ENCODE measurements around the gene USP5. TPM values are rescaled to one million over a fixed set of nuclear protein-coding genes. Genes with fewer than 3 reads are reported as not detected.

Gene USP5
- total RNA-seq, 4 donors from 2014 or later, result 37.1 to 68.6 (median 52.8) TPM

DNA sequence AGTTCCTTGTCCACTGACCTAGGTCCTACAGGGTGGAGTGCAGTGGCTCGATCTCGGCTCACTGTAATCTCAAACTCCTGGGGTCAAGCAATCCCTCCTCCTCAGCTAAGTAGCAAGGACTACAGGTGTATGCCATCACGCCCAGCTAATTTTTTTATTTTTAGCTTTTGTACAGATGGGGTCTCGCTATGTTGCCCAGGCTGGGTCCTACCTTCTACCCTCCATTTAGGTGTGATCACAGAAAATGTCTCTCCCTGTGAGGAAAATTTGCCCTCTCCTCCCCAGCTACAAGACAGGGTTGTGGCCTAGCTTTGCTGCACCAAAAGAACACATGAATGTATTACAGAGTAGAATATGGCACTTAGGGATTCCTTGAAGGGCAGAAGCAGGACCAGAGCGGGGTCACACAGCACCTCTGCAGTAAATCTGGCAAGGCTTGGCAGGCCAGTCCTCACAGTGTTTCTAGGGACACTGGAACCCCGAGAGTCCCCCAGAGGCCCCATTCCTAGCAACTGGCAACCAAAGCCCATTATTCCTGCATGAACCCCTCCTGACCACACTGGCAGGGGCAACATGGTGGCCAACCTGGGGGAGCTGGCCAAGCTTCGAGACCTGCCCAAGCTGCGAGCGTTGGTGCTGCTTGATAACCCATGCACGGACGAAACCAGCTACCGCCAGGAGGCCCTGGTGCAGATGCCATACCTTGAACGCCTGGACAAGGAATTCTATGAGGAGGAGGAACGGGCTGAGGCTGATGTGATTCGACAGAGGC, 60.4 kb downstream of the USP5 start:
- TF ChIP-seq, protein P1, sequence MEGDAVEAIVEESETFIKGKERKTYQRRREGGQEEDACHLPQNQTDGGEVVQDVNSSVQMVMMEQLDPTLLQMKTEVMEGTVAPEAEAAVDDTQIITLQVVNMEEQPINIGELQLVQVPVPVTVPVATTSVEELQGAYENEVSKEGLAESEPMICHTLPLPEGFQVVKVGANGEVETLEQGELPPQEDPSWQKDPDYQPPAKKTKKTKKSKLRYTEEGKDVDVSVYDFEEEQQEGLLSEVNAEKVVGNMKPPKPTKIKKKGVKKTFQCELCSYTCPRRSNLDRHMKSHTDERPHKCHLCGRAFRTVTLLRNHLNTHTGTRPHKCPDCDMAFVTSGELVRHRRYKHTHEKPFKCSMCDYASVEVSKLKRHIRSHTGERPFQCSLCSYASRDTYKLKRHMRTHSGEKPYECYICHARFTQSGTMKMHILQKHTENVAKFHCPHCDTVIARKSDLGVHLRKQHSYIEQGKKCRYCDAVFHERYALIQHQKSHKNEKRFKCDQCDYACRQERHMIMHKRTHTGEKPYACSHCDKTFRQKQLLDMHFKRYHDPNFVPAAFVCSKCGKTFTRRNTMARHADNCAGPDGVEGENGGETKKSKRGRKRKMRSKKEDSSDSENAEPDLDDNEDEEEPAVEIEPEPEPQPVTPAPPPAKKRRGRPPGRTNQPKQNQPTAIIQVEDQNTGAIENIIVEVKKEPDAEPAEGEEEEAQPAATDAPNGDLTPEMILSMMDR (IDR thresholded peaks at IDR 0.05), result no peak
- TF ChIP-seq POLR2A (IDR thresholded peaks at IDR 0.05), result no peak
- Histone ChIP-seq H3K9me3 (no peaks in the 10 kb centered on the region), H3K27me3 (no peaks in the 10 kb centered on the region), H3K4me3 (no peak overlapping the region), H3K27ac (no peak overlapping the region), H3K36me3 (no peaks in the 10 kb centered on the region), H3K4me1 (no peaks in the 10 kb centered on the region)
- intact Hi-C loops (cut with DNase I; ENCODE audit: low total_unique reads), result no loop called here
- no peak for DNase-seq

DNA sequence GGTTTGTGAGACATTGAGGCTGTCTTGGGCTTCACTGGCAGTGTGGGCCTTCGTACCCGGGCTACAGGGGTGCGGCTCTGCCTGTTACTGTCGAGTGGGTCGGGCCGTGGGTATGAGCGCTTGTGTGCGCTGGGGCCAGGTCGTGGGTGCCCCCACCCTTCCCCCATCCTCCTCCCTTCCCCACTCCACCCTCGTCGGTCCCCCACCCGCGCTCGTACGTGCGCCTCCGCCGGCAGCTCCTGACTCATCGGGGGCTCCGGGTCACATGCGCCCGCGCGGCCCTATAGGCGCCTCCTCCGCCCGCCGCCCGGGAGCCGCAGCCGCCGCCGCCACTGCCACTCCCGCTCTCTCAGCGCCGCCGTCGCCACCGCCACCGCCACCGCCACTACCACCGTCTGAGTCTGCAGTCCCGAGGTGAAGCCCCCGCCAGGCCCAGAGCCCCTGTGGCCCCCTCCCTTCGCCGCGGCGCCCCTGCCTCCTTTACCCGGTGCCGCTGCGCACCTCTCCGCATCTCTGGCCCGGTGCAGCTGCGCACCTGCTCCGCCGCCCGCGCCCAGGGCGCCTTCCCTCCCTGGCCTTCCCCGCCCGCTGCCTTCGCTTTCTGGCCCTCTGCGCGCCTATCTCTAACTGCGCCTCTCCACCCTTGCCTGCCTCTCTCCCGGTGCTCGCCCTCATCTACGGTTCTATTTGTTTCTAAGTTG, 62.4 kb downstream of the USP5 start, which contains the start of gene ENO2:
Gene ENO2 (plus strand): TSS at position 335 of the 701 bp plus-strand sequence. CDS start 1,253 bp downstream, outside the sequence.
- peak; percentile 80 to 83 for DNase-seq
- no peaks in the 10 kb centered on the region for H3K36me3 ChIP-seq
- TF ChIP-seq, protein P1 (IDR thresholded peaks at IDR 0.05), result no peak
- peak in 1 of 2 donors; percentile 57 for TF ChIP-seq POLR2A (IDR thresholded peaks at IDR 0.05)
- peak within 1 kb of the TSS; percentile 88 for H3K27ac ChIP-seq
- intact Hi-C loops (cut with DNase I; ENCODE audit: low total_unique reads), result no loop called here
- no peaks in the 10 kb centered on the region for H3K4me1 ChIP-seq
- peak within 1 kb of the TSS; percentile 64 to 72 for H3K4me3 ChIP-seq
- no peaks in the 10 kb centered on the region for H3K9me3 ChIP-seq
- H3K27me3 ChIP-seq, result no peaks in the 10 kb centered on the region

DNA sequence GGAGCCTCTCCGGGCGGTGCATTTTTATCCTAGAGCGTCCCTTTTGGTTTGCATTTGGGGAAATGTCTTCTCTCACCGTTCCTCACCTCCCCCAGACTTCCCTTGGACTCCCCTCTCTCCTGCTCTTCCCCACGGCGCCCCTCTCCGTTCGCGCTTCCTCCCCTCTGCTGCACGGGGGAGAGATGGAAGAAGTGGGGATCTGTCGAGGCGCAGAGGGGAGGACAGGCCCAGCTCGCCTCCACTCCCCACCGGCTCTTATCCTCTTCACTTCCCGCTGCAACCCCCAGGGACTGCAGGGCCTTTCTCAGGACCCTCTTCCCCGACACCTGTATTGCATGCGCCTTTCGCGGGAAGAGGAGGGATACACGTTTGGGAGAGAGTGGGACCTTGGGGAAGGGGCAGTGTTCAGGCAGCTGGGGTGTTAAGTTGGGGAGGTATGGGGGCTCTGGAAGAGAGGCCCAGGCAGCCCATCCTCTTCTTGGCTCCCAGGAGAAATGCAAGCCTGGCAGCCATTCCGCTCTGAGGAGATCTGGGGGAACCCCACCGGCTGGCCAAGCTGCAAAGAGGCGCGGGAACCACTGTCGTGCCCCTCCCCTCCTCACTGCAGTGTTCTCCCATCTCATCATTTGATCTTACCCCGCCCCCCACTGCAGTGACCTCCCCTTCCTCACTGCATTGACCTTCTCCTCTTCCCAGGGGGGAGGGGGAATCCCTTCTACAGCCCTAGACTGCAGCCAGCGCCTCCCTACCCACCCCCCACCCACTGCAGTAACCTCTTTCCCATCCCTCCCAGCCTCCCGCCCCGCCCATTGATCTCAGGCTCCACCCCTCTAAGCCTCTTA, 63.2 kb downstream of the USP5 start:
- Histone ChIP-seq H3K4me1 (no peaks in the 10 kb centered on the region), H3K27ac (peak overlapping the region; percentile 88), H3K9me3 (no peaks in the 10 kb centered on the region), H3K36me3 (no peaks in the 10 kb centered on the region), H3K4me3 (peak overlapping the region; percentile 64 to 72), H3K27me3 (no peaks in the 10 kb centered on the region)
- intact Hi-C loops (cut with DNase I; ENCODE audit: low total_unique reads), result no loop called here
- DNase-seq, result peak in 1 of 2 donors; percentile 51
- no peak for TF ChIP-seq POLR2A (IDR thresholded peaks at IDR 0.05)
- TF ChIP-seq, protein P1 (IDR thresholded peaks at IDR 0.05), result no peak

DNA sequence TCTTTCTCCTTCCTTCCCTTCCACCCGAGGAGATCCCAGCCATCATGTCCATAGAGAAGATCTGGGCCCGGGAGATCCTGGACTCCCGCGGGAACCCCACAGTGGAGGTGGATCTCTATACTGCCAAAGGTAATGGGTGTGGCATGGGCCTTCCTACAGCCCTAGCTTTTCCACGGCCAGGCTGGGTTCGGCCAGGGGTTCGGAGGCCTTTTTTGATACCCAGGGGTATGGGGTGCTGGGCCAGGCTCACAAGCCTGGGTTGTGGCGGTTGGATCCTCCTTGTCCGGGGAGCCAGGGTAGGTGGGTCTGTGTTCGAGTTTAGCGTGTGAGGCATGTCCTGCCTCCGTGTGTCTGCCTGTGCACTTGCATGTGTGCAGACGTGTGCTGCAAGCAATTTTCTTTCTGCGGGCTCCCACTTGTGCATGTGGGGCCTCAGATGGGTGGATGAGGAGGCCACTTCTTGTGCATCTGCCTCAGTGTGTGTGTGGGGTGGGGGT, 63.9 kb downstream of the USP5 start:
- intact Hi-C loops (cut with DNase I; ENCODE audit: low total_unique reads), result no loop called here
- DNase-seq, result no peak
- H3K27me3 ChIP-seq, result no peaks in the 10 kb centered on the region
- H3K9me3 ChIP-seq, result no peaks in the 10 kb centered on the region
- H3K4me1 ChIP-seq, result no peaks in the 10 kb centered on the region
- H3K4me3 ChIP-seq, result peak overlapping the region in 1 of 2 donors; percentile 72
- no peaks in the 10 kb centered on the region for H3K36me3 ChIP-seq
- TF ChIP-seq, protein P1 (IDR thresholded peaks at IDR 0.05), result no peak
- TF ChIP-seq POLR2A (IDR thresholded peaks at IDR 0.05), result no peak
- H3K27ac ChIP-seq, result peak overlapping the region; percentile 88

Other genes with a start within 250 kb of the USP5 start
- 100 to 1,000 TPM in 3 of 4 donors, 10 to 100 TPM in 1; 99.4 to 323 (median 247) TPM for gene CHD4, start 244.8 kb upstream of the USP5 start, total RNA-seq
- gene LPAR5, start 216.2 kb upstream of the USP5 start, total RNA-seq, result 1 to 10 TPM in 1 of 4 donors, under 1 TPM in 1, not detected in 2; 0.61 to 1.3 TPM
- gene ACRBP, start 204.7 kb upstream of the USP5 start, total RNA-seq, result 1 to 10 TPM in 2 of 4 donors, under 1 TPM in 1, not detected in 1; 0.35 to 1.6 (median 1.5) TPM
- 100 to 1,000 TPM in 1 of 4 donors, 10 to 100 TPM in 3; 25.2 to 180 (median 62.0) TPM for gene ING4, start 189.0 kb upstream of the USP5 start, total RNA-seq
- gene ZNF384, start 162.8 kb upstream of the USP5 start, total RNA-seq, result 10 to 100 TPM; 13.6 to 71.3 (median 33.1) TPM
- gene PIANP, start 151.3 kb upstream of the USP5 start, total RNA-seq, result 10 to 100 TPM in 1 of 4 donors, 1 to 10 TPM in 1, under 1 TPM in 1, not detected in 1; 0.55 to 11.5 (median 1.5) TPM
- 10 to 100 TPM; 35.6 to 50.3 (median 37.7) TPM for gene COPS7A, start 128.1 kb upstream of the USP5 start, total RNA-seq
- 100 to 1,000 TPM; 124 to 408 (median 147) TPM for gene MLF2, start 99.0 kb upstream of the USP5 start, total RNA-seq
- 100 to 1,000 TPM; 105 to 853 (median 140) TPM for gene PTMS, start 85.8 kb upstream of the USP5 start, total RNA-seq
- 10 to 100 TPM in 1 of 4 donors, 1 to 10 TPM in 2, under 1 TPM in 1; 0.41 to 14.6 (median 4.0) TPM for gene LAG3, start 79.6 kb upstream of the USP5 start, total RNA-seq
- gene CD4, start 62.6 kb upstream of the USP5 start, total RNA-seq, result 10 to 100 TPM in 2 of 4 donors, 1 to 10 TPM in 2; 1.0 to 24.3 (median 10.4) TPM
- gene GPR162, start 30.3 kb upstream of the USP5 start, total RNA-seq, result 10 to 100 TPM in 1 of 4 donors, 1 to 10 TPM in 2, under 1 TPM in 1; 0.29 to 23.1 (median 3.4) TPM
- gene P3H3, start 23.7 kb upstream of the USP5 start, total RNA-seq, result 10 to 100 TPM; 27.4 to 90.1 (median 59.9) TPM
- gene GNB3, start 11.2 kb upstream of the USP5 start, total RNA-seq, result 10 to 100 TPM in 1 of 4 donors, 1 to 10 TPM in 1, under 1 TPM in 1, not detected in 1; under 0.01 to 18.3 (median 2.7) TPM
- 1 to 10 TPM in 1 of 4 donors, under 1 TPM in 1, not detected in 2; 0.76 to 9.6 TPM for gene CDCA3, start 864 bp upstream of the USP5 start, total RNA-seq
- 100 to 1,000 TPM; 159 to 307 (median 240) TPM for gene TPI1, start 15.4 kb downstream of the USP5 start, total RNA-seq
- 10 to 100 TPM in 1 of 4 donors, 1 to 10 TPM in 3; 2.8 to 11.3 (median 5.0) TPM for gene SPSB2, start 21.2 kb downstream of the USP5 start, total RNA-seq
- 10 to 100 TPM in 2 of 4 donors, 1 to 10 TPM in 1, under 1 TPM in 1; 0.29 to 13.5 (median 10.6) TPM for gene LRRC23, start 52.7 kb downstream of the USP5 start, total RNA-seq
- gene ENO2, start 62.4 kb downstream of the USP5 start, total RNA-seq, result 10 to 100 TPM in 3 of 4 donors, 1 to 10 TPM in 1; 9.7 to 84.7 (median 24.4) TPM
- 100 to 1,000 TPM in 1 of 4 donors, 10 to 100 TPM in 3; 10.8 to 283 (median 28.7) TPM for gene ATN1, start 75.8 kb downstream of the USP5 start, total RNA-seq
- not detected for gene RNU7-1, start 91.7 kb downstream of the USP5 start, total RNA-seq
- gene C12orf57, start 91.9 kb downstream of the USP5 start, total RNA-seq, result 1,000 to 10,000 TPM in 2 of 4 donors, 100 to 1,000 TPM in 2; 259 to 2,496 (median 1,289) TPM
- gene PTPN6, start 99.2 kb downstream of the USP5 start, total RNA-seq, result 10 to 100 TPM in 2 of 4 donors, under 1 TPM in 2; 0.59 to 19.8 (median 5.9) TPM
- 100 to 1,000 TPM; 129 to 167 (median 145) TPM for gene PHB2, start 118.5 kb downstream of the USP5 start, total RNA-seq
- 10 to 100 TPM; 25.9 to 62.8 (median 44.0) TPM for gene EMG1, start 118.8 kb downstream of the USP5 start, total RNA-seq
- 10 to 100 TPM; 10.2 to 45.1 (median 17.1) TPM for gene LPCAT3, start 166.3 kb downstream of the USP5 start, total RNA-seq
- 100 to 1,000 TPM; 172 to 554 (median 468) TPM for gene C1S, start 208.6 kb downstream of the USP5 start, total RNA-seq
- gene C1R, start 240.3 kb downstream of the USP5 start, total RNA-seq, result 100 to 1,000 TPM; 128 to 571 (median 411) TPM

Measured in uterus (tissue), 4 donors.